ENCODE measurements around the gene PLEKHM1.

Gene PLEKHM1

GRCh38 chr17:45395569-45396415, 94.7 kb downstream of the PLEKHM1 start:
- no peak for DNase-seq

GRCh38 chr17:45394913-45395568, 95.5 kb downstream of the PLEKHM1 start:
- DNase-seq = peak; percentile 89

GRCh38 chr17:45394564-45394912, 96.0 kb downstream of the PLEKHM1 start:
- DNase-seq = no peak

- no peak for DNase-seq
Observed at GRCh38 chr17:45394091-45394490, 96.4 kb downstream of the PLEKHM1 start.

- DNase-seq = no peak
Observed at GRCh38 chr17:45393411-45393810, 97.1 kb downstream of the PLEKHM1 start.

- no peak for DNase-seq
Observed at GRCh38 chr17:45391918-45392317, 98.6 kb downstream of the PLEKHM1 start.

GRCh38 chr17:45391291-45391690, 99.2 kb downstream of the PLEKHM1 start:
- DNase-seq = no peak

GRCh38 chr17:45389354-45389753, 101.2 kb downstream of the PLEKHM1 start:
- no peak for DNase-seq

GRCh38 chr17:45388604-45389325, 101.8 kb downstream of the PLEKHM1 start:
- DNase-seq = no peak

- DNase-seq = no peak
Observed at GRCh38 chr17:45387739-45388138, 102.8 kb downstream of the PLEKHM1 start.

GRCh38 chr17:45386178-45386577, 104.3 kb downstream of the PLEKHM1 start:
- no peak for DNase-seq
